HG03064 (cell line): ENCODE results near the gene NAT9.

ENCODE experiments used
- ATAC-seq: cut with Tn5 transposase; IDR thresholded peaks from one replicate; pipeline ENCODE4 v1.9.1; 2021; ENCODE audit warnings: low read depth; ENCODE audit not compliant: unreplicated experiment

The NAT9 gene

DNA sequence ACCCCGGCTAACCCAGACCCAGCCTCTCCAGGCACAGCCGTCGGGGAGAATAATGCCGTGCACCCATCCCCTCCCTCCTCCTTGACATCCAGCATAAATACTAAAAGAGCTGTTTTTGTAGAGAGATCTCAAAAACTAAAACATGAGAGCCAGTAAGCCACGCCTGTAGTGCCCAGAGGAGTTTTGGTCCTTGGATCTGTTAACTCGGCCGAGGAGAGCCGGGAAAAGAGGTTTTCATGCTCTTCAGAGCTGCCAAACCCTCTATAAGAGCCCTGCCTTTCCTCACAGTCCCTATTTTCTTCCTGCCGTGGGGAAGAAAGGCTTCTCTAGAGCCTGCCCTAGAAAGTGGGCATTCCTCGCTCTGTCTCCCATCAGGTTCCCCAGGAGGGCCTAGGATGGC lies 30.2 kb upstream of the NAT9 start:
- no peak for ATAC-seq

DNA sequence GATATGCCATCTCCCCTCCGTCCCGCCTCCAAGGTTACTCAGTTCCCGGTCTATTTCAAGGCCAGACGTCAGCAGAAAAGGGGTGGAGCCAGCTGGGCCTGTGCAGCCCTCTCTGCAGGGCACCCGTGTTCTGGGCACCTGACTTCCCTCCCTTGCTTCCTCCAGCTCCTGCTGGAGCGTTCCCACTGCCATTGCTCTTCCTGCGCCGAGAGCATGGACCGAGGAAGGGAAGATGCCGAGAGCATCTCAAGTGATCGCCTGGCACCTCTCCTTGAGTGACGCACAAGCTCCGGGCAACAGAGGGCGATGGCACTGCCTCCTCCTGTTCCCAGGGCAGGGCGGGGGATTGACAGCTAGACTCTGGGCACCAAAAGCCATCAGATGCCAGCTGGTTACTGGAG lies 29.4 kb upstream of the NAT9 start:
- ATAC-seq, result no peak

DNA sequence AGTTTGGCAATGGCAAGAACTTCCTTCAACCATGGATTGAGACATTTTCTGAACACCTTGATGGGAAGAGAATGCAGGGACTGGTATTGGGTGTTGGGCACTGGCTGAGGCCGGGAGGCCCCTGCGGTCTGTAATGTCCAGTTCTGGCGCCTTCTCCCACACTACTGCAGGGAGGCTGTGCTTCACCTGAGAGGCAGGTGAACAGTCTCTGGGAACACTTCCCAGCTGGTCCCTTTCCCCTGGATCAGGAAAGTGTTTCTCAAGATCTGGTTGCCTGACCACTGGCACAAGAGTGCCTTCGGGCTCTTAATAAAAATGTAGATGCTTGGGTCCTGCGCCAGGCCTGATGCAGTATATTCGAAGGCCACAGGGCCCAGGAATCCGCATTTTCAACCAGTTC lies 28.5 kb upstream of the NAT9 start:
- no peak for ATAC-seq

- ATAC-seq, result no peak
These were observed 27.8 kb upstream of the NAT9 start for GRCh38 chr17:74803971-74804370.

DNA sequence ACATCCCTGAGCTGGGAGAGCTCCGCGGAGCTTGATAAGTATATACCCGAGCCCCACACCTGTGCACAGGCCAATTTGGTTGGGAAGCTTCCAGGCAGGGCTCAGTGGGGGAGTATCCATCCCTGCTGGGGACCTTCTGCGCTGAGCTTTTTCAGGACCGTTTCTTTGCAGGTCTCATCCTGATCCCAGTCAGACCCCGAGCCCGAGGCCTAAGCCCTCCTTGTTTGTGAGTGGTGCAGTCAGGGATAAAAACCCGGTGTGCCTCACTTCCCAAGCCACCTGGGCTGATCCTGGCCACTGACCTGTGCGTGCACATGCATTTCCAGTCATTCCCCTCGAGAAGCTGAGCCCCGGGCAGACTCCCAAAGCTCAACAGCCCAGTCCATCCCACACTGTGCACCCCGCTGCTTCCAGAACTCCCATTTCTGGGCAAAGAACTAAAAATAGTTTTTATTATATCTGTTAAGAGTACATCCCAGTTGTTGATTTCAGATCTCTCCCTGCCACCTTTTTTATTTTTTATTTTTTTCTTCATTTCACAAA lies 27.3 kb upstream of the NAT9 start:
- no peak for ATAC-seq

DNA sequence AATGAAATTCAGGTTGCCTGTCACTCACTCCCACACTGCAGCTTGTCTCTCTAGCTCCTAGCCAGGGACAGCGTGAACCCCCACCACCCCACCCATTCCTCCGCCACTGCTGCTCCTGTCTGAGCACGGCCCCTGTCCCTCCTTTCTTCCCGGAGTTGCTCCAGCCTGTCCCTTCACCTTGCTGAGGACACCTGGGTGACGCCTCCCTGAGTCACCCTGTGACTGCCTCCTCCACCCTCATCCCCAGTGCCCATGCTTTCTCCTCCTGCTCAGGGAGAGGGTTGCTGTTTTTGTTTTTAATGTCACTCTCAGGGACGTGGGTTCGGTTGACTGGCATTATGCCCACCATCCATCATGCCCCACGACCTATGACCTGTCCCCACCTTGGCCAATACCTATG lies 25.8 kb upstream of the NAT9 start:
- no peak for ATAC-seq

- ATAC-seq, result no peak
These were observed 24.4 kb upstream of the NAT9 start for GRCh38 chr17:74800531-74800930.

GRCh38 chr17:74799097-74799496 lies 23.0 kb upstream of the NAT9 start:
- ATAC-seq, result no peak

- no peak for ATAC-seq
These were observed 22.1 kb upstream of the NAT9 start for GRCh38 chr17:74798239-74798707.

GRCh38 chr17:74797824-74798223 lies 21.7 kb upstream of the NAT9 start:
- no peak for ATAC-seq

- ATAC-seq, result no peak
These were observed 20.7 kb upstream of the NAT9 start for GRCh38 chr17:74796866-74797265.

DNA sequence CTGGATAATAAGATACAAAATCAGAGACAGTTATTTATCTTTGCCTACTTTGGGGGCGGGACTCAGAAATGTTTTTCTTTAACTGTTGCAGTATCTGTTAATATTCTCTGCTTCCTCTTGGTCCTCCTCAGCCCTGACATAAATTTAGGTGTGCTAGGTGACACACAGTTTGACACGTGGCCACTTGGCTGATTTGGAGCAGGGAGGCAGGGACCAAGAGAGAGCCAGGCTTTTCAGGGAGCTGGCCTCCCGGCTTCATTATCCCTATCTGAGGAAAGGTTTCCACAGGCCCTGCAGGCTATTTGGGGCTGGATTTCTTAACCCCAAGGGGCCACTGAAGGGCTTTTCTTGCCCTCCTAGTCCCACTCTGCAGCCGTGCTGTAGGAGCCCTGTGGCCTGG lies 20.1 kb upstream of the NAT9 start:
- ATAC-seq, result no peak

- ATAC-seq, result no peak
These were observed 19.3 kb upstream of the NAT9 start for GRCh38 chr17:74795327-74796020.

GRCh38 chr17:74792586-74793105 lies 16.5 kb upstream of the NAT9 start:
- no peak for ATAC-seq

- no peak for ATAC-seq
These were observed 14.3 kb upstream of the NAT9 start for GRCh38 chr17:74790161-74791058.

- ATAC-seq, result no peak
These were observed 10.4 kb upstream of the NAT9 start for GRCh38 chr17:74786431-74787055.

DNA sequence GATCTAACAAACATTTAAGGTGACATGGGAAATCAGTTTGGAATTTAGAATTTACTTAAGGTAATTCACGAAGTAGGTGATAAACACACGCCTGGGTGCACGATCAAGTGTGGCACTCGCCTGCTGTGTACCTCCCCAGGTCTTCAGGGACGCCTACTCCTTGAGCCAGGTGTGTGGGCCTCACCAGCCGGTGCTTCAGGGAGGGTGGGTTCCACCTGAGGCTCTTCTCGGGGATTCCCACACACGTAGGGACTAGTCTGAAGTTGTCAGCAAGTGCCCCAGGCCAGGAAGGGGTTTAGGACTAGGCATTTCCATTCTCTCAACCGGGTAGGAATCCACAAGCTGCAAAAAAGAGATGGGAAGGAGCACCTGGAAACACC lies 9.8 kb upstream of the NAT9 start:
- no peak for ATAC-seq

- ATAC-seq, result no peak
These were observed 9.2 kb upstream of the NAT9 start for GRCh38 chr17:74785096-74785980.

GRCh38 chr17:74784125-74784810 lies 8.1 kb upstream of the NAT9 start:
- no peak for ATAC-seq
